CD1c-positive myeloid dendritic cell (primary cell): ENCODE data around the gene C5orf22.

Source experiments
- DNase-seq: peaks from one replicate; pipeline ENCODE4 v3.0.0-alpha.2; 2016; ENCODE audit errors: extremely low spot score

C5orf22 gene

GRCh38 chr5:31604240-31604639 is 72.1 kb downstream of the C5orf22 start:
- DNase-seq: no peak

GRCh38 chr5:31604644-31605043 is 72.5 kb downstream of the C5orf22 start:
- DNase-seq: no peak
